Thymus (tissue), 11 donors: Measurements from ENCODE around the gene CIT. TPM values are rescaled to one million over a fixed set of nuclear protein-coding genes. Genes with fewer than 3 reads are reported as not detected.

Source experiments
- DNase-seq, 9 donors: peaks; one replicate each; pipeline ENCODE4 v3.0.0-alpha.2; 2013; ENCODE audit warnings: low spot score in 9 of 9, low read depth in 6 of 9, missing footprints in 1 of 9
- H3K27ac ChIP-seq, 2 donors: one replicate each; pipeline ENCODE4 v1.5.1; 2013; ENCODE audit warnings: control low read depth in 1 of 2, low read depth in 1 of 2, low read length in 1 of 2, mild to moderate bottlenecking in 1 of 2, moderate library complexity in 1 of 2
- H3K27me3 ChIP-seq, 2 donors: one replicate each; pipeline ENCODE4 v1.5.1; 2013; ENCODE audit warnings: low read length in 1 of 2; ENCODE audit not compliant: control insufficient read depth in 2 of 2, insufficient read depth in 1 of 2
- H3K36me3 ChIP-seq, 2 donors: one replicate each; pipeline ENCODE4 v1.5.1; 2013; ENCODE audit warnings: low read length in 1 of 2, mild to moderate bottlenecking in 1 of 2, moderate library complexity in 1 of 2; ENCODE audit not compliant: control insufficient read depth in 2 of 2, insufficient read depth in 2 of 2
- H3K4me1 ChIP-seq, 2 donors: one replicate each; pipeline ENCODE4 v1.5.1; 2013; ENCODE audit warnings: low read length in 2 of 2; ENCODE audit not compliant: control insufficient read depth in 2 of 2, insufficient read depth in 2 of 2
- H3K4me3 ChIP-seq, 2 donors: one replicate each; pipeline ENCODE4 v1.5.1; 2013; ENCODE audit warnings: low read length in 2 of 2, control low read depth in 1 of 2, mild to moderate bottlenecking in 1 of 2
- H3K9me3 ChIP-seq, 2 donors: one replicate each; pipeline ENCODE4 v1.5.1; 2013; ENCODE audit warnings: low read length in 1 of 2, mild to moderate bottlenecking in 1 of 2; ENCODE audit not compliant: control insufficient read depth in 2 of 2, insufficient read depth in 1 of 2
- WGBS: extraction: QIAGEN DNeasy Blood & Tissue Kit; methylation state at CpG from one replicate; pipeline ENCODE4 v1.1.7; 2013; 5-methylcytosine and 5-hydroxymethylcytosine counted together
- polyA plus RNA-seq: library from polyadenylated mRNA; stranded (reverse); fragments of 200-250 nt; gene quantifications from one replicate; pipeline ENCODE4 v1.2.3, GENCODE V29; 2013
- total RNA-seq: library from RNA; stranded (reverse); fragments of 120-200 nt; gene quantifications from one replicate; pipeline ENCODE4 v1.2.4, GENCODE V29; 2013
- donor health status: healthy.

The CIT gene
- total and polyA plus RNA-seq, 2 donors, result 2.6 to 9.1 TPM

GRCh38 chr12:119868992-119869391 is 8.1 kb downstream of the CIT start:
- H3K4me3 ChIP-seq, result no peak overlapping the region
- peaks cover 55 to 75% of the 10 kb centered on the region in 2 donors for H3K36me3 ChIP-seq
- WGBS, result 94% methylated on average over 5 of the region's 5 CpGs
- no peaks in the 10 kb centered on the region for H3K9me3 ChIP-seq
- H3K27ac ChIP-seq, result no peak overlapping the region
- DNase-seq, result no peak
- no peaks in the 10 kb centered on the region for H3K4me1 ChIP-seq
- no peaks in the 10 kb centered on the region for H3K27me3 ChIP-seq

- Histone ChIP-seq H3K4me3 (no peak overlapping the region), H3K27me3 (no peaks in the 10 kb centered on the region), H3K9me3 (no peaks in the 10 kb centered on the region), H3K27ac (no peak overlapping the region), H3K36me3 (peaks cover 36 to 52% of the 10 kb centered on the region in 2 donors), H3K4me1 (no peaks in the 10 kb centered on the region)
- 98% methylated on average over 2 of the region's 2 CpGs for WGBS
- no peak for DNase-seq
These were observed 12.5 kb downstream of the CIT start for GRCh38 chr12:119864591-119864990.

DNA sequence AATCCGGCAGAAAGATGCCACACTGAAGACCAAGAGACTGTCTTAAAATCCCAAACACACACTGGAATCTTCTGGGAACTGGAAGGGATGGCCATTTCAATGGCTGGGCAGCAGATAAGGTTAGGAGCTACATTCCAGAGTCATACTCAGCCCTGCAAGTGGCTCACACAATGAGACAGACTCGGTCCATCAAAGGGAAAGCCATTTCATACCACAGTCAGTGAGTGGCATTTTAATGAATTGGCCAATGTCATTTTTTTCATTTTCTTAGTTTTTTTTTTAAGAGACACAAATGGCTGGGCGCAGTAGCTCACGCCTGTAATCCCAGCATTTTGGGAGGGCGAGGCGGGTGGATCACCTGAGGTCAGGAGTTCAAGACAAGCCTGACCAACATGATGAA is 17.9 kb downstream of the CIT start:
- peaks cover 29 to 40% of the 10 kb centered on the region in 2 donors for H3K36me3 ChIP-seq
- no peak overlapping the region for H3K4me3 ChIP-seq
- H3K9me3 ChIP-seq, result no peaks in the 10 kb centered on the region
- WGBS, result 97% methylated on average over 6 of the region's 6 CpGs
- H3K4me1 ChIP-seq, result no peaks in the 10 kb centered on the region
- no peak for DNase-seq
- no peak overlapping the region for H3K27ac ChIP-seq
- no peaks in the 10 kb centered on the region for H3K27me3 ChIP-seq

DNA sequence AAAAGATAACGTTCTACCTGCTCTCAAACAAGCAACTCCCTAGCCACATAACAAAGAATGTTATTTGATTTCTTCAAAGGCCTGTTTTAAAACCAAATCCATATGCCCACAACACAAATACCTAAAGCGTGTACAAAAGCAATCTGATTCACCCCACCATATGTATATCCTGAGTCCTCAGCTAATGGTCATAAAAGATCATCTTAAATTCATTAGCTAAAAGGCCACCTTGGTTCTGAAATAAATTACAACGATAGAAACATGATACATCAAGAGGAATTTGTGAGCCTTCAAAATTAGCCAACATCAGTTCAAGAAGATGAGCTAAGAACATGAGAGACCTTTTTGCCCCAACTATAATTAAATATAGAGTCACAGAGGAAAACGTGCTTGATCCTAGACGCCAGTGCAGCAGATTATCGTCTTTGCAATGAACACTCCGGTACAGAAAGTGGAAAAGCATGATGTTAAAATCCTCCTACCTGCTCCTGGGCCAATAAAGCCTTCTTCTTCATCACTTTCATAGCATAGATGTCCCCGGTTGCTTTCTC is 20.0 kb downstream of the CIT start:
- WGBS, result 80% methylated on average over 8 of the region's 8 CpGs
- H3K4me1 ChIP-seq, result no peaks in the 10 kb centered on the region

DNA sequence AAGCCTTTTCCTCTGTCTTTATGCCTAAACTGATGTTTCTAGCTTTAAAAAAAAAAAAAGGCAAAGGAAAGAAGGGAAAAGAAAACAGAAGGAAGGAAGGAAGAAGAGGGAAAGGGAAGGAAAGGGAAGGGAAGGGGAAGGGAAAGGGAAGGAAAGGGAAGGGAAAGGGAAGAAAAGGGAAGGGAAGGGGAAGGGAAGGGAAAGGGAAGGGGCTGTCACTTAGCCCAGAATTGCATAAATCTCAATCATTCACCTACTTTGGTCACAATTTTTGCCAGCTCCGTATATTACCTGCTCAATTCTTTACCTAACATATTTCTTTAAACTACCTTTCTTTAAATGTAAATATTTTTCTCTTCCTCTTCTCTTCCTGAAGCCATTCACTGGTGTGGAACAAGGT is 26.8 kb downstream of the CIT start:
- H3K4me1 ChIP-seq, result no peaks in the 10 kb centered on the region
- no peak overlapping the region for H3K4me3 ChIP-seq
- H3K27ac ChIP-seq, result no peak overlapping the region
- DNase-seq, result no peak
- H3K27me3 ChIP-seq, result no peaks in the 10 kb centered on the region
- H3K36me3 ChIP-seq, result peaks cover 46 to 53% of the 10 kb centered on the region in 2 donors
- WGBS, result 98% methylated on average over 1 of the region's 1 CpG
- no peaks in the 10 kb centered on the region for H3K9me3 ChIP-seq

More for the DNA sequence above, 20.0 kb downstream of the CIT start:
- no peaks in the 10 kb centered on the region for H3K9me3 ChIP-seq
- H3K27ac ChIP-seq, result no peak overlapping the region
- peaks cover 38 to 40% of the 10 kb centered on the region in 2 donors for H3K36me3 ChIP-seq
- no peaks in the 10 kb centered on the region for H3K27me3 ChIP-seq
- H3K4me3 ChIP-seq, result no peak overlapping the region
- DNase-seq, result no peak

DNA sequence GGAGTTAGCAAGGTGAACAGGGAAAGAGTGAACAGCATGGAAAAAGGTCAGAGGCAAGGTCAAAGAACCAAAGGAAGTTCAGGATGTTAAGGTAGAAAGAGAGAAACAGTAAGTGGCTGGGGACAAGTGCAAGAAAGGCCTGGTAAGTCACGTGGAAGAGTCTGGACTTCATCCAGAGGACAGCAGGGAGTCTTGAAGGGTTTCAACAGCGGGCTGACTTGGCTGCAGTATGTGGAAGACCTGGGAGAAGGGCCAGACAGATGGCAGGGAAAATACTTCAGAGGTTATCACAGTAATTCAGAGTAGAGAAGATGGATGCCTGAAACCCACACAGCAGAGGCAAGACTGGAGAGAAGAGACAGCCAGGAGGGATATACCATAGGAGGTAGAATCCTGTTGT is 34.0 kb downstream of the CIT start:
- no peak overlapping the region for H3K27ac ChIP-seq
- H3K4me1 ChIP-seq, result no peaks in the 10 kb centered on the region
- H3K4me3 ChIP-seq, result no peak overlapping the region
- no peaks in the 10 kb centered on the region for H3K27me3 ChIP-seq
- WGBS, result 97% methylated on average over 2 of the region's 2 CpGs
- H3K36me3 ChIP-seq, result peaks cover 43 to 55% of the 10 kb centered on the region in 2 donors
- no peak for DNase-seq
- H3K9me3 ChIP-seq, result no peaks in the 10 kb centered on the region

- Histone ChIP-seq H3K4me3 (no peak overlapping the region), H3K27me3 (no peaks in the 10 kb centered on the region), H3K27ac (no peak overlapping the region), H3K9me3 (no peaks in the 10 kb centered on the region), H3K4me1 (no peaks in the 10 kb centered on the region), H3K36me3 (peaks cover 38 to 48% of the 10 kb centered on the region in 2 donors)
- no peak for DNase-seq
- WGBS, result 98% methylated on average over 1 of the region's 1 CpG
These were observed 34.7 kb downstream of the CIT start for GRCh38 chr12:119842380-119842779.

GRCh38 chr12:119841433-119842210 is 35.5 kb downstream of the CIT start:
- no peak overlapping the region for H3K27ac ChIP-seq
- H3K9me3 ChIP-seq, result no peaks in the 10 kb centered on the region
- peaks cover 38 to 47% of the 10 kb centered on the region in 2 donors for H3K36me3 ChIP-seq
- WGBS, result 97% methylated on average over 8 of the region's 8 CpGs
- no peaks in the 10 kb centered on the region for H3K4me1 ChIP-seq
- H3K27me3 ChIP-seq, result no peaks in the 10 kb centered on the region
- no peak for DNase-seq
- H3K4me3 ChIP-seq, result no peak overlapping the region

DNA sequence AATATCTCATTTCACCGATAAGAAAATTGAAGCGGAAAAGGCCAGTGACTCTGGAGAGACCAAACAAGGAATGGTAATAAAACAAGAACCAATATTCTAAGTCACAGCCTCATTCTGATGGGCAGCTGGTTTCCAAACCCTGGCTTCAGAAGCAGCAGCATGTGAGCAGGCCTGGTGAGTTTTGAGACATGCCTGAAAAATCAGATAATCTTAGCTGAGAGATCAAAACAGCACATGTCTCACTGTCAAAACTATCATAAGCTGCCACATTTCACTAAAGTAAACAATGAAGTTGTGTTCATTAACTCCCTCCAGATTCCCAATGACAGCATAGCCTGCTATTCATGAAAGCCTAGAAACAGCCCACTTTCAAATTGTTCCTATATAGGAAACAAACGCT is 36.5 kb downstream of the CIT start:
- H3K27me3 ChIP-seq, result no peaks in the 10 kb centered on the region
- no peak overlapping the region for H3K27ac ChIP-seq
- peaks cover 36 to 43% of the 10 kb centered on the region in 2 donors for H3K36me3 ChIP-seq
- H3K9me3 ChIP-seq, result no peaks in the 10 kb centered on the region
- H3K4me1 ChIP-seq, result no peaks in the 10 kb centered on the region
- no peak for DNase-seq
- 98% methylated on average over 3 of the region's 3 CpGs for WGBS
- H3K4me3 ChIP-seq, result no peak overlapping the region
